ENCODE results near the gene TMC1.

- TF ChIP-seq ZNF768 (CRISPR knock-in tag; IDR thresholded peaks at IDR 0.05) (no peak), FOXJ3 (CRISPR knock-in tag; IDR thresholded peaks at IDR 0.05; ENCODE audit: borderline replicate concordance) (no peak), FOXK1 (CRISPR knock-in tag; IDR thresholded peaks at IDR 0.05; ENCODE audit: borderline replicate concordance, low read depth) (no peak), ZHX1 (CRISPR knock-in tag; IDR thresholded peaks at IDR 0.05; ENCODE audit: low read depth) (no peak), ZNF747 (CRISPR knock-in tag; IDR thresholded peaks at IDR 0.05; ENCODE audit: borderline replicate concordance) (no peak), NFIC (IDR thresholded peaks at IDR 0.05; ENCODE audit: low read length) (no peak), ZNF138 (CRISPR knock-in tag; IDR thresholded peaks at IDR 0.05; ENCODE audit: low read depth) (no peak)
Observed at GRCh38 chr9:72790989-72791388, 269.6 kb downstream of the TMC1 start.

Measured in HepG2 (cell line).